C4-2B (cell line): ENCODE data around the gene PLPP3.

Source experiments
- ZFX ChIP-seq: fragments of 450-650 bp; IDR thresholded peaks from 2 replicates; pipeline ENCODE4 v1.6.1; 2017
- TF ChIP-seq, protein P1 (sequence below): fragments of 450-650 bp; conservative IDR thresholded peaks from 2 replicates; pipeline ENCODE4 v1.5.1; 2017; ENCODE audit warnings: mild to moderate bottlenecking

GRCh38 chr1:56510642-56511021 is 68.7 kb downstream of the PLPP3 start:
- TF ChIP-seq, protein P1, sequence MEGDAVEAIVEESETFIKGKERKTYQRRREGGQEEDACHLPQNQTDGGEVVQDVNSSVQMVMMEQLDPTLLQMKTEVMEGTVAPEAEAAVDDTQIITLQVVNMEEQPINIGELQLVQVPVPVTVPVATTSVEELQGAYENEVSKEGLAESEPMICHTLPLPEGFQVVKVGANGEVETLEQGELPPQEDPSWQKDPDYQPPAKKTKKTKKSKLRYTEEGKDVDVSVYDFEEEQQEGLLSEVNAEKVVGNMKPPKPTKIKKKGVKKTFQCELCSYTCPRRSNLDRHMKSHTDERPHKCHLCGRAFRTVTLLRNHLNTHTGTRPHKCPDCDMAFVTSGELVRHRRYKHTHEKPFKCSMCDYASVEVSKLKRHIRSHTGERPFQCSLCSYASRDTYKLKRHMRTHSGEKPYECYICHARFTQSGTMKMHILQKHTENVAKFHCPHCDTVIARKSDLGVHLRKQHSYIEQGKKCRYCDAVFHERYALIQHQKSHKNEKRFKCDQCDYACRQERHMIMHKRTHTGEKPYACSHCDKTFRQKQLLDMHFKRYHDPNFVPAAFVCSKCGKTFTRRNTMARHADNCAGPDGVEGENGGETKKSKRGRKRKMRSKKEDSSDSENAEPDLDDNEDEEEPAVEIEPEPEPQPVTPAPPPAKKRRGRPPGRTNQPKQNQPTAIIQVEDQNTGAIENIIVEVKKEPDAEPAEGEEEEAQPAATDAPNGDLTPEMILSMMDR, result no peak
- no peak for TF ChIP-seq ZFX
